ENCODE measurements around the gene JAK3. TPM values are rescaled to one million over a fixed set of nuclear protein-coding genes. Genes with fewer than 3 reads are reported as not detected.

JAK3 gene
- total and polyA plus RNA-seq, 2 of the 4 experiments (the other 2 are of a cell fraction), result 0.36 to 1.5 TPM

- TF ChIP-seq CTCF (conservative IDR thresholded peaks at IDR 0.05; ENCODE audit: low read depth, low read length) (no peak), MAZ (IDR thresholded peaks at IDR 0.05; ENCODE audit: borderline replicate concordance, low read depth, low read length) (no peak), NFE2L2 (IDR thresholded peaks at IDR 0.05; ENCODE audit: low read depth, low read length) (no peak), CEBPB (IDR thresholded peaks at IDR 0.05; ENCODE audit: low read depth, low read length) (no peak)
Measured at GRCh38 chr19:17794731-17795494, 52.9 kb downstream of the JAK3 start, which contains the start of gene B3GNT3 (continued).

- no TSS peak for BruUV-seq (replicated peaks)
- no peak overlapping the region for H3K4ac ChIP-seq (ENCODE audit: low read depth, low read length)
- H2AK9ac ChIP-seq (replicated peaks; ENCODE audit: low read depth, low read length, poor library complexity), result no peak overlapping the region
- H3K27ac ChIP-seq (ENCODE audit: insufficient read depth, low read length), result no peak overlapping the region
- no peak overlapping the region for H4K8ac ChIP-seq (ENCODE audit: low read depth in 2 of 2, low read length in 2 of 2)
- in situ Hi-C loops (cut with MboI; ENCODE audit: low sequenced_read_pairs), result no loop called here
- 48% methylated on average over 3 of the region's 9 CpGs; no CpG with 5 or more reads in 1 of the 2 experiments for WGBS, 2 experiments (ENCODE audit: extremely low coverage in 2 of 2, insufficient read length in 1 of 2)
- no peaks in the 10 kb centered on the region for H3K79me1 ChIP-seq (ENCODE audit: low read depth in 1 of 2, low read length in 2 of 2)
- no peak overlapping the region for H2BK5ac ChIP-seq (ENCODE audit: low read depth, low read length, poor library complexity, severe bottlenecking)
- H4K91ac ChIP-seq (ENCODE audit: insufficient read depth, low read depth, low read length), result no peak overlapping the region
- peaks cover 3% of the 10 kb centered on the region; the same call in 1 of the 2 replicates for H3K9me3 ChIP-seq (ENCODE audit: control insufficient read depth, insufficient read depth, low read length)
- no peak overlapping the region for H2BK15ac ChIP-seq (ENCODE audit: low read depth, low read length)
- H4K5ac ChIP-seq (ENCODE audit: low read depth, low read length), result no peak overlapping the region
- no peak overlapping the region for H3K4me2 ChIP-seq (ENCODE audit: low read depth, low read length)
- POLR2A ChIA-PET (ENCODE audit: unreplicated experiment), result no interaction called here
- CTCF ChIA-PET, result no interaction called here
- no peak overlapping the region for H3K14ac ChIP-seq (replicated peaks; ENCODE audit: low read depth, low read length)
- no peak overlapping the region for H2AFZ ChIP-seq (replicated peaks; ENCODE audit: low read length, poor library complexity)
- H3K56ac ChIP-seq (ENCODE audit: extremely low read depth, insufficient read depth, low read length), result no peak overlapping the region
- H3K23ac ChIP-seq (ENCODE audit: low read depth, low read length), result no peak overlapping the region
- H3K36me3 ChIP-seq (ENCODE audit: control insufficient read depth, insufficient read depth, low read length), result no peaks in the 10 kb centered on the region
- DNase-seq (no peak), ATAC-seq (ENCODE audit: low read depth) (no peak)
- H3K4me3 ChIP-seq (ENCODE audit: insufficient read depth, low read depth, low read length), result no peak overlapping the region
- no peaks in the 10 kb centered on the region for H3K4me1 ChIP-seq (ENCODE audit: control insufficient read depth, insufficient read depth, low read length)
- H2BK20ac ChIP-seq (ENCODE audit: low read depth, low read length), result no peak overlapping the region
- no peak overlapping the region for H3K18ac ChIP-seq (ENCODE audit: low read depth, low read length)
- H2BK120ac ChIP-seq (ENCODE audit: low read depth, low read length), result no peak overlapping the region
- H4K20me1 ChIP-seq (ENCODE audit: insufficient read depth, low read length), result no peaks in the 10 kb centered on the region
- dilution Hi-C loops (cut with HindIII; ENCODE audit: low sequenced_read_pairs, unreplicated experiment), result no loop called here
- no peak overlapping the region for H3K9ac ChIP-seq (ENCODE audit: low read depth, low read length)
- H3K27me3 ChIP-seq (ENCODE audit: control insufficient read depth, insufficient read depth, low read length), result peaks cover 60% of the 10 kb centered on the region
- H2AK5ac ChIP-seq (ENCODE audit: low read depth, low read length), result no peak overlapping the region
- H3K9me1 ChIP-seq (ENCODE audit: insufficient read depth, low read length), result no peaks in the 10 kb centered on the region
- intact Hi-C loops (cut with micrococcal nuclease), result no loop called here
- no peak for TF ChIP-seq USF2 (IDR thresholded peaks at IDR 0.05; ENCODE audit: low read depth, low read length)
- no peak for TF ChIP-seq RAD21 (IDR thresholded peaks at IDR 0.05; ENCODE audit: low read length)
- no peak for TF ChIP-seq CEBPB (IDR thresholded peaks at IDR 0.05; ENCODE audit: low read depth, low read length)
- TF ChIP-seq RFX5 (IDR thresholded peaks at IDR 0.05; ENCODE audit: low read depth, low read length), result no peak
- no peak for TF ChIP-seq NFE2L2 (IDR thresholded peaks at IDR 0.05; ENCODE audit: low read depth, low read length)
- no peak for TF ChIP-seq SMC3 (IDR thresholded peaks at IDR 0.05; ENCODE audit: low read depth, low read length)
- TF ChIP-seq MAZ (IDR thresholded peaks at IDR 0.05; ENCODE audit: borderline replicate concordance, low read depth, low read length), result no peak
- no peak for TF ChIP-seq CHD1 (IDR thresholded peaks at IDR 0.05; ENCODE audit: low read depth, low read length)
- no peak for TF ChIP-seq RCOR1 (IDR thresholded peaks at IDR 0.05; ENCODE audit: insufficient replicate concordance, low read length)
- TF ChIP-seq CTCF (conservative IDR thresholded peaks at IDR 0.05; ENCODE audit: low read depth, low read length), result no peak
- no peak for TF ChIP-seq MAFK (IDR thresholded peaks at IDR 0.05; ENCODE audit: low read depth, low read length)
Measured at GRCh38 chr19:17794412-17794730, 53.4 kb downstream of the JAK3 start.
